Measurements from ENCODE around the gene EFHB. TPM values are rescaled to one million over a fixed set of nuclear protein-coding genes. Genes with fewer than 3 reads are reported as not detected.

The EFHB gene
- total RNA-seq, 4 donors from 2014 or later, result not detected

Other genes starting within 250 kb of the EFHB start
- gene RAB5A, start 12.9 kb upstream of the EFHB start, total RNA-seq, result 10 to 100 TPM; 30.9 to 43.7 (median 35.5) TPM
- gene PP2D1, start 78.0 kb upstream of the EFHB start, total RNA-seq, result not detected
- gene KAT2B, start 106.2 kb upstream of the EFHB start, total RNA-seq, result 10 to 100 TPM; 39.4 to 87.3 (median 61.1) TPM

All from gastrocnemius medialis (tissue), 4 donors.